Peyer's patch (tissue), 4 donors: ENCODE measurements around the gene PTX4.

Source experiments
- POLR2A ChIP-seq, 2 donors: fragments of 450-650 bp; IDR thresholded peaks; one replicate each; pipeline ENCODE4 v1.5.1; 2017; ENCODE audit warnings: antibody characterized with exemption in 2 of 2, mild to moderate bottlenecking in 2 of 2, moderate library complexity in 2 of 2
- TF ChIP-seq, protein P1 (sequence below), 6 experiments: fragments of 450-650 bp in 4 of 6; fragments of 200-600 bp in 2 of 6; sonication (generic) in 1 of 6; IDR thresholded peaks; one replicate each; pipeline ENCODE4 v1.5.1; 2017 to 2019; ENCODE audit warnings: antibody characterized with exemption in 6 of 6, mild to moderate bottlenecking in 3 of 6, moderate library complexity in 1 of 6

DNA sequence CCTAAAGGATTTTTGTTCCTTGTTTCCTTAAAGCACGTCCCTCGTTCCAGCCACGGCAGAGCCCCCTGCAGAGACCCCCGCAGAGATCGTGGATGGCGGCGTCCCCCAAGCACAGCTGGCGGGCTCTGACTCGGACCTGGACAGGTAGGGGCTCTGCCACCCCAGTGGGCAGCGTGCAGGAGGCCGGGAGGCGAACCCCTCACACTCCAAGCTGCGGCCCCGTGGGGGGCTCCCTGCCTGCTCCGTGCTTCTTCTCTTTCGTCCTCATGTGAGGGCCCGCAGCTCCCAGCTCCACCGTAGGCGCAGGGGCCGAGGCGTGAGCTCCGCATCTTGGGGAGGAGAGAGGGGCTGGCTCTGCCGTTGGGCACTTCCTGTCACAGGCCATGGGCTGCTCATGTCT, 12.9 kb upstream of the PTX4 start:
- TF ChIP-seq, protein P1, sequence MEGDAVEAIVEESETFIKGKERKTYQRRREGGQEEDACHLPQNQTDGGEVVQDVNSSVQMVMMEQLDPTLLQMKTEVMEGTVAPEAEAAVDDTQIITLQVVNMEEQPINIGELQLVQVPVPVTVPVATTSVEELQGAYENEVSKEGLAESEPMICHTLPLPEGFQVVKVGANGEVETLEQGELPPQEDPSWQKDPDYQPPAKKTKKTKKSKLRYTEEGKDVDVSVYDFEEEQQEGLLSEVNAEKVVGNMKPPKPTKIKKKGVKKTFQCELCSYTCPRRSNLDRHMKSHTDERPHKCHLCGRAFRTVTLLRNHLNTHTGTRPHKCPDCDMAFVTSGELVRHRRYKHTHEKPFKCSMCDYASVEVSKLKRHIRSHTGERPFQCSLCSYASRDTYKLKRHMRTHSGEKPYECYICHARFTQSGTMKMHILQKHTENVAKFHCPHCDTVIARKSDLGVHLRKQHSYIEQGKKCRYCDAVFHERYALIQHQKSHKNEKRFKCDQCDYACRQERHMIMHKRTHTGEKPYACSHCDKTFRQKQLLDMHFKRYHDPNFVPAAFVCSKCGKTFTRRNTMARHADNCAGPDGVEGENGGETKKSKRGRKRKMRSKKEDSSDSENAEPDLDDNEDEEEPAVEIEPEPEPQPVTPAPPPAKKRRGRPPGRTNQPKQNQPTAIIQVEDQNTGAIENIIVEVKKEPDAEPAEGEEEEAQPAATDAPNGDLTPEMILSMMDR (IDR thresholded peaks at IDR 0.05) = no peak
- no peak for TF ChIP-seq POLR2A (IDR thresholded peaks at IDR 0.05)
